ENCODE results near the gene TFDP2.
"Not testable (repeated sequence)": the region's sequence is repeated elsewhere in the genome, so short reads cannot be mapped to it uniquely, and the experiment has no call there.

TFDP2 gene

GRCh38 chr3:142148792-142149672, at the start of gene TFDP2:
Gene TFDP2, minus strand, starts transcription at chr3:142149544. Its CDS starts 47,795 bp downstream, at chr3:142101749.
- in situ Hi-C loops (cut with MboI; ENCODE audit: low sequenced_read_pairs): no loop called here

GRCh38 chr3:142188846-142189245, 39.5 kb upstream of the TFDP2 start:
- in situ Hi-C loops (cut with MboI; ENCODE audit: low sequenced_read_pairs): no loop called here

DNA sequence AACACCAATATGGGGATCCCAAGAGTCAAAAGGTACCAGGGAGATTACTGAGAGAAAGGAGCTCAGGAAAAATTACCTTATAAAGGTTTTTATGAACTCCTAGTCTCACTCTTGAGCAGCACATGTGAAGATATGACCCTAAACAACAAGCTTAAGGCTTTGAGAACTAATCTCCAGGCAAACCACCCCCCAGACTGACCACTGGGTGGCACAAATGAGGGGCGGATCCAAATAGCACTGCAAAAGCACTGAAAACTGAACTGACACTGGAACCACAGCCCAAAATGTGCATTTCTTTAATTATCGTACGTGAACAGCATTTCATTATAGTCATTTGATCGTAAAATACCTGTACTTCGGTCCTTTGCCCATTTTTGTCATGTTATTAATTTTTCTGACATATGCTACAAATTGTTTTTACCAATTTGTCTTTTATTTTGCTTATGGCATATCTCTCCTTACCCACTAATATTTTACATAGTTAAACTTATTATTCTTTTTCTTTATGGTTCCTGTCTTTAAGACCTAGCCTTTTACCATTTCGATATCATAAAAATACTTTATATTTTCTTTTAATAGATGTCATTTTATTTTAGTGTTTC, 31.5 kb upstream of the TFDP2 start:
- in situ Hi-C loops (cut with MboI; ENCODE audit: low sequenced_read_pairs): no loop called here

- in situ Hi-C loops (cut with MboI; ENCODE audit: low sequenced_read_pairs): no loop called here
These were observed 26.1 kb upstream of the TFDP2 start for GRCh38 chr3:142175478-142175877.

- in situ Hi-C loops (cut with MboI; ENCODE audit: low sequenced_read_pairs): no loop called here
These were observed 25.2 kb upstream of the TFDP2 start for GRCh38 chr3:142174559-142174958.

- in situ Hi-C loops (cut with MboI; ENCODE audit: low sequenced_read_pairs): no loop called here
These were observed 19.2 kb upstream of the TFDP2 start for GRCh38 chr3:142168514-142168913.

- in situ Hi-C loops (cut with MboI; ENCODE audit: low sequenced_read_pairs): no loop called here
These were observed 15.8 kb upstream of the TFDP2 start for GRCh38 chr3:142165194-142165593.

DNA sequence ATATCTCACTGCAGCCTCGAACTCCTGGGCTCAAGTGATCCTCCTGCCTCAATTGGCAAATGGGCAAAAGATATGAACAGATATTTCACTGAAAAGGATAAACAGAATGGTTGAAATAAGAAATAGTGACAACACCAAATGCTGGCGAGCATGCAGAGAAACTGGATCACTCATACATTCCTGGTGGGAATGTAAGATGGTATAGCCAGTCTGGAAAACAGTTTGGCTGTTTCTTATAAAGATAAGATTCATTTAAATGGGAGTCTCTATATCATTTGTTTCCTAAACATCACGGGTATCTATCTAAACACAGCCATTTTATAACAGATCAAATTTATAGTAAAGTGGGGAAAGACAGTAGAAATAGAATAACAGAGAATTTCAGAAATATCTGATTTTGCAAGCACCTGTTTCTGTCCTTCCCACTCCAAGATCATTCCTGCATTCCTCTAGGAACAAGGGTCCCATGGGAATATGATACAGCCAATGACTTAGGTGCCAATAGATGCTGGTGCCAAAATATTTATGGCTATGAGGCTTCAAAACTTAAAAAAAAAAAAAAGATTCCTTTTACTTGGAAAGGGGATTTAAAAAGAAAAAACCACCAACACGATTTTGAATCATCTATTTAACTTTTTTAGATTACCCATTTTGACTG, 9.9 kb upstream of the TFDP2 start:
- in situ Hi-C loops (cut with MboI; ENCODE audit: low sequenced_read_pairs): no loop called here

DNA sequence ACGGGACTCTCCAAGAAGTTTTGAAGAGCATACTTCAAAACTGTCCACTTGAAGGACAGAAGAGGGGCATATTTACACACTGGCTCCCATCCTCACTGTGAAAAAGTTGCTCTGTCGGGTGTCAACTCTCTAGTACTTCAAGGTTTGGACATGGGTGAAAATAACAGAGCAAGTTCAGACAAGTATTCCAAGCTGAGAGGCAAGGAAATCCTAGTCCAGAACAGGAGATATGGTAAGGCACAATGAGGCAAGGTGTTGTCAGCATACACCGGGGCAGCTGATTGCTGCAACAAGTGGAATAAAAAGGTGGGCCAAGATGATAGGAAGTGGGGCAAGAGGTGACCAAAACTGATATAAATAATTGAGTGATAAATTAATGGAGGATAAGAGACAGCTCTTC, 4.8 kb upstream of the TFDP2 start:
- in situ Hi-C loops (cut with MboI; ENCODE audit: low sequenced_read_pairs): no loop called here

DNA sequence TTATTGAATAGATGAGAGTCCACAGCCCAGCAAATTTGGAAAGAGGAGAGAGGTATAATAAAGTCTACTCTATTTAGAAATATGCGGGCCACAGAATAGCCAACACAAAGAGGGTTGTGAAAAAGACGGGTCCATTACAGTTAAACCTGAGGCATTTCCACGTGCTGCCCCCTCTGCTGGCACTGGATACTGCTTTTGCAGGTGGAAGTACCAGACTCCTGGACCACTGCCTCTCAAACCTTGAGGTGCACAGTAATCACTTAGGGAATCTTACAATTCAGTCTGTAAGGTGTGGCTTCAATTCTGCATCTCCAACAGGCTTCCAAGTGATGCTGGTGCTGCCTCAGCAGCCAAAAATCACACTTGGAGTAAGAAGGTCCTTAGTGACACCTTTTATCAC, 3.0 kb upstream of the TFDP2 start:
- in situ Hi-C loops (cut with MboI; ENCODE audit: low sequenced_read_pairs): no loop called here

- in situ Hi-C loops (cut with MboI; ENCODE audit: low sequenced_read_pairs): no loop called here
These were observed 2.5 kb upstream of the TFDP2 start for GRCh38 chr3:142151828-142152227.

- in situ Hi-C loops (cut with MboI; ENCODE audit: low sequenced_read_pairs): no loop called here
These were observed 1.9 kb upstream of the TFDP2 start for GRCh38 chr3:142151240-142151639.

DNA sequence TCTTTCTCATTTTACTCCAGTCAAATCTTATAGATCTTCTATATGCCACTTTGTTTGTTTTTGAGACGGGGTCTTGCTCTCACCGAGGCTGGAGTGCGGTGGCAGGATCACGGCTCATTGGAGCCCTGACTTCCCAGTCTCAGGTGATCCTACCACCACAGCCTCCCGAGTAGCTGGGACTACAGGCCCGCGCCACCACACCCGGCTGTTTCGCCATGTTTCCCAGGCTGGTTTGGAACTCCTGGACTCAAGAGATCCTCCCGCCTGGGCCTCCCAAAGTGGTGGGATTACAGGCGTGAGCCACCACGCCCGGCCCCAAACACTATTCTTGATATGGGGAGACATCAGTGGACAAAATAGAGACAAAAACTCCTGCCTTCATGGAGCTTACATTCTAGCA, 927 bp upstream of the TFDP2 start:
- in situ Hi-C loops (cut with MboI; ENCODE audit: low sequenced_read_pairs): no loop called here

DNA sequence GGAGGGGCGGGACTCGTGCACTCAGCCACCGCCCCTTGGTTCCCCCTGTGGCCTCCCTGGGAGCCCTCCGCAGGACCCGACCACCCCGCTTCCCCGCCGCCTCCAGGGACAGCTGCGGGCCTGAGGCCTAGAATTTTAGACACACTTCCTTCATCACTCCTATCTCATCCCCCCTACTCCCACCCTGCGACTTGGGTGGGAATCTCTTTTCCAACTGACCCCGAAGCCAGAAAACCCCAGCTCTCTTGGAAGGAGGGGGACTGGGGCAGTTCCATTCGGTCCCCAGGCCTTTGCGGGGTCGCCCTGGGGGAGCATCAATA, 289 bp upstream of the TFDP2 start:
- in situ Hi-C loops (cut with MboI; ENCODE audit: low sequenced_read_pairs): no loop called here

- in situ Hi-C loops (cut with MboI; ENCODE audit: low sequenced_read_pairs): no loop called here
These were observed 1.1 kb downstream of the TFDP2 start for GRCh38 chr3:142148044-142148791.

DNA sequence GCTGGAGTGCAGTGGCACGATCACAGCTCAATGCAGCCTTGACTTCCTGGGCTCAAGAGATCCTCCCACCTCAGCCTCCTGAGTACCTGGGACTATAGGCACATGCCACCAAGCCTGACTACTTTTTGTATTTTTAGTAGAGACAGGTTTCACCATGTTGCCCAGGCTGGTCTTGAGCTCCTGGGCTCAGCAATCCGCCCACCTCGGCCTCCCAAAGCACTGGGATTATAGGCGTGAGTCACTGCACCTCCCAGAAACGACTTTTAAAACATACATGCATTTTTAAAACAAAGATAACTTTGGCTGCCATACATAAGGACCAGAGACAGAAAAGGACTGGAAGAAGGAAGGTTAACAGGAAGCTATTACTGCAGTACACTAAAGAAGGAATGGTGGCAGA, 4.8 kb downstream of the TFDP2 start:
- in situ Hi-C loops (cut with MboI; ENCODE audit: low sequenced_read_pairs): not testable (repeated sequence)

DNA sequence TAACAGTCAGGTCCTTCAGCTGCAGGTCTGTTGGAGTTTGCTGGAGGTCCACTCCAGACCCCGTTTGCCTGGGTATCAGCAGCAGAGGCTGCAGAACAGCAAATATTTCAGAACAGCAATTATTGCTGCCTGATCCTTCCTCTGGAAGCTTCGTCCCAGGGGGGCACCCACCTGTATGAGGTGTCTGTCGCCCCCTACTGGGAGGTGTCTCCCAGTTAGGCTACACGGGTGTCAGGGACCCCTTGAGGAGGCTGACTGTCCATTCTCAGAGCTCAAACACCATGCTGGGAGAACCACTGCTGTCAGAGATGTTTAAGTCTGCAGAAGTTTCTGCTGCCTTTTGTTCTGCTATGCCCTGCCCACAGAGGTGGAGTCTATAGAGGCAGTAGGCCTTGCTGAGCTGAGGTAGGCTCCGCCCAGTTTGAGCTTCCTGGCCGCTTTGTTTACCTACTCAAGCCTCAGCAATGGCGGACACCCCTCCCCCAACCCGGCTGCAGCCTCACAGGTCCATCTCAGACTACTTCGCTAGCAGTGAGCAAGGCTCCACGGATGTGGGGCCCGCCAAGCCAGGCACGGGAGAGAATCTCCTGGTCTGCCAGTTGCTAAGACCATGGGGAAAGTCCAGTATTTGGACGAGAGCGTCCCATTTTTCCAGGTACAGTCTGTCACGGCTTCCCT, 8.6 kb downstream of the TFDP2 start:
- in situ Hi-C loops (cut with MboI; ENCODE audit: low sequenced_read_pairs): not testable (repeated sequence)

- in situ Hi-C loops (cut with MboI; ENCODE audit: low sequenced_read_pairs): not testable (repeated sequence)
These were observed 12.3 kb downstream of the TFDP2 start for GRCh38 chr3:142137089-142137488.

- in situ Hi-C loops (cut with MboI; ENCODE audit: low sequenced_read_pairs): no loop called here
These were observed 14.5 kb downstream of the TFDP2 start for GRCh38 chr3:142134799-142135325.

DNA sequence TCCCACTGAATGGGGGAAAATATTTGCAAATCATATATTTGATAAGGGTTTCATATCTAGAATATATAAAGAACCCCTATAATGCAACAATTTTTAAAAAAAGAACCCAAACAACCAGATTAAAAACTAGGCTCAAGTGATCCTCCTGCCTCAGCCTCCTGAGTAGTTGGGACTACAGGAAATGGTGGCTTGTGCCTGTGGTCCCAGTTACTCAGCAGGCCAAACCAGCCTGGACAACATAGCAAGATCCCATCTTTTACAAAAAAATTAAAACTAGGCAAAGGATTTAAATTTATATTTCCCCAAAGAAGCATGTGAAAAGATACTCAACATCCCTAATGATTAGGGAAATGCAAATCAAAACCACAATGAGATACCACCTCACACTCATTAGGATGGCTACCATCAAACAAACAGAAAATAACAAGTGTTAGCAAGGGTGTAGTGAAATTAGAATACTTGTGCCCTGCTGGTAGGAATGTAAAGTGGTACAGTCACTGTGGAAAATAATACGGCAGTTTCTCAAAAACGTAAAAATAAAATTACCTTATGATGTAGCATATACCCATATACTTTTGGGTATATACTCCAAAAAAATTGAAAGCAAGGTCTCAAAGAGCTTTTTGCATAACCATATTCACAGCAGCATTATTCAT, 19.7 kb downstream of the TFDP2 start:
- in situ Hi-C loops (cut with MboI; ENCODE audit: low sequenced_read_pairs): no loop called here
